Neural progenitor cell (in vitro differentiated cells): ENCODE data around the gene CAPN14. TPM values are rescaled to one million over a fixed set of nuclear protein-coding genes. Genes with fewer than 3 reads are reported as not detected.

Source experiments
- DNase-seq: peaks from one replicate; pipeline ENCODE4 v3.0.0-alpha.2; 2016; ENCODE audit warnings: low spot score
- H2AFZ ChIP-seq: fragments of 200-600 bp; sonication (generic); replicated peaks from 2 replicates; pipeline ENCODE4 v1.6.1; 2016; ENCODE audit warnings: antibody characterized with exemption
- H3F3A ChIP-seq: fragments of 200-600 bp; sonication (generic); 2 replicates; pipeline ENCODE4 v1.6.1; 2016; ENCODE audit warnings: antibody characterized with exemption, low read depth
- H3K27ac ChIP-seq: fragments of 200-600 bp; sonication (generic); 2 replicates; pipeline ENCODE4 v1.5.1; 2016; ENCODE audit warnings: mild to moderate bottlenecking
- H3K27me3 ChIP-seq: fragments of 200-600 bp; sonication (generic); 2 replicates; pipeline ENCODE4 v1.6.1; 2016; ENCODE audit warnings: mild to moderate bottlenecking, moderate library complexity
- H3K36me3 ChIP-seq: fragments of 200-600 bp; sonication (generic); 2 replicates; pipeline ENCODE4 v1.5.1; 2016
- H3K4me1 ChIP-seq: fragments of 200-600 bp; sonication (generic); 2 replicates; pipeline ENCODE4 v1.6.1; 2016; ENCODE audit warnings: mixed run types
- H3K4me2 ChIP-seq: fragments of 200-600 bp; sonication (generic); 2 replicates; pipeline ENCODE4 v1.6.1; 2016
- H3K4me3 ChIP-seq: fragments of 200-600 bp; sonication (generic); 2 replicates; pipeline ENCODE4 v1.5.1; 2016
- H3K79me2 ChIP-seq: fragments of 200-600 bp; sonication (generic); 2 replicates; pipeline ENCODE4 v1.6.1; 2016; ENCODE audit warnings: low read depth
- H3K9ac ChIP-seq: fragments of 200-600 bp; sonication (generic); 2 replicates; pipeline ENCODE4 v1.6.1; 2016
- H3K9me3 ChIP-seq: fragments of 200-600 bp; sonication (generic); 2 replicates; pipeline ENCODE4 v1.5.1; 2016; ENCODE audit warnings: low read depth
- H4K20me1 ChIP-seq: fragments of 200-600 bp; sonication (generic); 2 replicates; pipeline ENCODE4 v1.6.1; 2016; ENCODE audit warnings: low read depth
- H3K27ac Mint-ChIP-seq: 3 replicates; pipeline ENCODE4 v1.8.0; 2021; ENCODE audit warnings: mixed read lengths
- H3K27me3 Mint-ChIP-seq: 2 replicates; pipeline ENCODE4 v1.8.0; 2022; ENCODE audit warnings: low read depth, mild to moderate bottlenecking, inconsistent platforms, moderate library complexity, mixed read lengths; ENCODE audit not compliant: insufficient read depth
- H3K36me3 Mint-ChIP-seq: 3 replicates; pipeline ENCODE4 v1.8.0; 2021; ENCODE audit warnings: mixed read lengths
- H3K4me1 Mint-ChIP-seq: 3 replicates; pipeline ENCODE4 v1.8.0; 2021; ENCODE audit warnings: mixed read lengths
- H3K4me3 Mint-ChIP-seq: 3 replicates; pipeline ENCODE4 v1.8.0; 2021; ENCODE audit warnings: mild to moderate bottlenecking, moderate library complexity, mixed read lengths
- H3K9me3 Mint-ChIP-seq: 3 replicates; pipeline ENCODE4 v1.8.0; 2020; ENCODE audit warnings: mixed read lengths
- EZH2 ChIP-seq: fragments of 200-600 bp; sonication (generic); IDR thresholded peaks from 2 replicates; pipeline ENCODE4 v1.6.1; 2017; ENCODE audit warnings: antibody characterized with exemption, mild to moderate bottlenecking, moderate library complexity
- EZH2phosphoT487 ChIP-seq: fragments of 200-600 bp; sonication (generic); IDR thresholded peaks from 2 replicates; pipeline ENCODE4 v1.6.1; 2017; ENCODE audit warnings: antibody characterized with exemption
- total RNA-seq: library from RNA; depleted of rRNA; stranded (reverse); fragments of >200 nt; gene quantifications from 2 replicates; pipeline ENCODE4 v1.2.3, GENCODE V29; 2015; ENCODE audit warnings: low replicate concordance
- TF ChIP-seq, protein P1 (sequence below): fragments of 200-600 bp; sonication (generic); IDR thresholded peaks from 2 replicates; pipeline ENCODE4 v1.5.1; 2017; ENCODE audit warnings: antibody characterized with exemption, mild to moderate bottlenecking

The CAPN14 gene
- total RNA-seq, 1 donor from 2014 or later = 0.04 TPM

DNA sequence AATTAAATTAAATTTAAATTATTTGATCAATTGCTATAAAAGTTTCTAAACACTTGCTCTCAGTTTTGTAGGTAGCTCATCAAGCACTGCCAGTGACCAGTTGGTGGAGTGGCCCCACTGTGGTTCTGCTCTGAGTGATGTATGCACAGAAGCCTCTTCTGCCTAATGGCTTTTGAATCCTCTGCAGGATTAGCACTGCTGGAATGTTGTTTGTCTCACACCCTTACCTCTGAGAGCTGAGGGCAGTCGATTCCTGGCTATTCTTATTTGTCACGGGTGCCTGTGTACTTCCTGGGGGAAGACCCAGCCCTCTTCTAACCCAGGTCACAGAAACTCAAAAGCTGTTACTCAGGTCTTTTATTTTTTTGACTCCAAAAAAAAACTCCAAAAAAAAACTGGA lies 9.5 kb downstream of the CAPN14 start:
- Histone ChIP-seq H3K9ac (no peak overlapping the region), H3K9me3 (no peaks in the 10 kb centered on the region), H3K4me2 (peak overlapping the region; percentile 27), H3K27ac (peak overlapping the region; percentile 71), H2AFZ (no peak overlapping the region), H3F3A (peaks cover 9% of the 10 kb centered on the region), H3K36me3 (no peaks in the 10 kb centered on the region), H3K4me3 (no peak overlapping the region), H3K27me3 (no peaks in the 10 kb centered on the region), H3K79me2 (no peaks in the 10 kb centered on the region), H3K4me1 (peaks cover 15% of the 10 kb centered on the region), H4K20me1 (no peaks in the 10 kb centered on the region)
- Mint-ChIP-seq H3K36me3 (no peaks in the 10 kb centered on the region), H3K4me1 (peaks cover 7% of the 10 kb centered on the region), H3K9me3 (no peaks in the 10 kb centered on the region), H3K27ac (no peak overlapping the region), H3K4me3 (no peak overlapping the region), H3K27me3 (peaks cover 4% of the 10 kb centered on the region)
- no peak for TF ChIP-seq EZH2
- TF ChIP-seq, protein P1, sequence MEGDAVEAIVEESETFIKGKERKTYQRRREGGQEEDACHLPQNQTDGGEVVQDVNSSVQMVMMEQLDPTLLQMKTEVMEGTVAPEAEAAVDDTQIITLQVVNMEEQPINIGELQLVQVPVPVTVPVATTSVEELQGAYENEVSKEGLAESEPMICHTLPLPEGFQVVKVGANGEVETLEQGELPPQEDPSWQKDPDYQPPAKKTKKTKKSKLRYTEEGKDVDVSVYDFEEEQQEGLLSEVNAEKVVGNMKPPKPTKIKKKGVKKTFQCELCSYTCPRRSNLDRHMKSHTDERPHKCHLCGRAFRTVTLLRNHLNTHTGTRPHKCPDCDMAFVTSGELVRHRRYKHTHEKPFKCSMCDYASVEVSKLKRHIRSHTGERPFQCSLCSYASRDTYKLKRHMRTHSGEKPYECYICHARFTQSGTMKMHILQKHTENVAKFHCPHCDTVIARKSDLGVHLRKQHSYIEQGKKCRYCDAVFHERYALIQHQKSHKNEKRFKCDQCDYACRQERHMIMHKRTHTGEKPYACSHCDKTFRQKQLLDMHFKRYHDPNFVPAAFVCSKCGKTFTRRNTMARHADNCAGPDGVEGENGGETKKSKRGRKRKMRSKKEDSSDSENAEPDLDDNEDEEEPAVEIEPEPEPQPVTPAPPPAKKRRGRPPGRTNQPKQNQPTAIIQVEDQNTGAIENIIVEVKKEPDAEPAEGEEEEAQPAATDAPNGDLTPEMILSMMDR = no peak
- no peak for TF ChIP-seq EZH2phosphoT487
- DNase-seq = peak; percentile 72

DNA sequence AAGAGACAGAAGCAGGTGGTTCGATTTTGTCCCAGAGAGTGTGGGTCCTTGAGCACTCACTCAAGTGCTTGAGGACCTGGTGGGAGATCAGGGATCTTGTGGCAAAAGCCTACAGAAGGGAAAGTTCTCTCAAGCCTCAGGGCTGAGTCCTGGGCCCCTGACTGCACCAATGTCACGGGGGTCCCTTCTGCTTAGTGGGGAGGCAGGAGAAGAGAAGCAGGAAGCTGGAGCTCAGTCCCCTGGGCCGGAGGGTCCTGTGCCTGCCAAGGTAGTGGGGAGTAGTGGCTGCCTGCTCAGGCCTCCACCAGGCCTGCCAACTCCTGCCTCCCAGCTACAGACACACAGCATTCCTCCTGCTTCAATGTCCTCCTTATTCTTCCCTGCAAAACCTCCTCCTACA lies 11.7 kb downstream of the CAPN14 start:
- Histone ChIP-seq H3K36me3 (no peaks in the 10 kb centered on the region), H3F3A (peaks cover 9% of the 10 kb centered on the region), H2AFZ (no peak overlapping the region), H3K79me2 (no peaks in the 10 kb centered on the region), H3K4me2 (no peak overlapping the region), H3K4me3 (no peak overlapping the region), H3K9me3 (no peaks in the 10 kb centered on the region), H3K27me3 (no peaks in the 10 kb centered on the region), H3K4me1 (peaks cover 15% of the 10 kb centered on the region), H4K20me1 (no peaks in the 10 kb centered on the region), H3K9ac (no peak overlapping the region), H3K27ac (no peak overlapping the region)
- Mint-ChIP-seq H3K27ac (no peak overlapping the region), H3K4me1 (peaks cover 7% of the 10 kb centered on the region), H3K36me3 (no peaks in the 10 kb centered on the region), H3K9me3 (no peaks in the 10 kb centered on the region), H3K4me3 (no peak overlapping the region), H3K27me3 (peaks cover 4% of the 10 kb centered on the region)
- no peak for DNase-seq
- TF ChIP-seq EZH2 (no peak), EZH2phosphoT487 (no peak)
- TF ChIP-seq, protein P1 = no peak

DNA sequence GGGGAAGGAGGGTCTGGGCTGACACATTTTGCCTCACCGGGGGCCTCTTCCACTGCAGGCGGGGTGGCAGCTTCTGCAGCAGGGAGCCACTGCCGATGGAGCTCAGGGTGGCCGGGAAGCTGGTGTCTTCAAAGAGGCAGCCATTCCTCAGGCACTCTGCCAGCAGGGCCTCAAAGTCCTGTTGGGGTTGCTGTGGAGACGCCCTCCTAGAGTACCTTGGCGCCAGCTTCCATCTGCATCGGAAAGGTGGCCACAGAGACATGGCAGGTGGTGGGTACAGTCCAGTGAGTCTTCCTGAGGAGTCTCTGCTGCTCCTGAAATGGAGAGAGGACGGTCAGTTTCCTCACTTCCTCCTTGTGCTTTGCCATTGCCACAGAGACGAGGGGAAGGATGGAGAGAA lies 12.1 kb downstream of the CAPN14 start:
- no peak overlapping the region for H3K9ac ChIP-seq
- H3K27me3 ChIP-seq = no peaks in the 10 kb centered on the region
- H3K9me3 Mint-ChIP-seq = no peaks in the 10 kb centered on the region
- H3K36me3 Mint-ChIP-seq = no peaks in the 10 kb centered on the region
- no peaks in the 10 kb centered on the region for H3K36me3 ChIP-seq
- H3K27ac Mint-ChIP-seq = no peak overlapping the region
- no peaks in the 10 kb centered on the region for H4K20me1 ChIP-seq
- H3K79me2 ChIP-seq = no peaks in the 10 kb centered on the region
- H3K4me1 ChIP-seq = peaks cover 15% of the 10 kb centered on the region
- H3F3A ChIP-seq = peaks cover 9% of the 10 kb centered on the region
- peaks cover 4% of the 10 kb centered on the region for H3K27me3 Mint-ChIP-seq
- H3K4me3 ChIP-seq = no peak overlapping the region
- DNase-seq = no peak
- H3K9me3 ChIP-seq = no peaks in the 10 kb centered on the region
- no peak overlapping the region for H3K4me3 Mint-ChIP-seq
- H3K27ac ChIP-seq = no peak overlapping the region
- no peak overlapping the region for H2AFZ ChIP-seq
- no peak overlapping the region for H3K4me2 ChIP-seq
- no peak for TF ChIP-seq EZH2
- TF ChIP-seq, protein P1 = no peak
- TF ChIP-seq EZH2phosphoT487 = no peak
- peaks cover 7% of the 10 kb centered on the region for H3K4me1 Mint-ChIP-seq
